SK-N-SH (cell line): Measurements from ENCODE around the gene RSU1.

Source experiments
- CHD2 ChIP-seq: fragments of 150-350 bp; IDR thresholded peaks from 2 replicates; pipeline ENCODE4 v1.6.1; 2018; ENCODE audit warnings: low read length; ENCODE audit not compliant: partially characterized antibody
- GABPA ChIP-seq: IDR thresholded peaks from 2 replicates; pipeline ENCODE4 v1.4.0; 2012; ENCODE audit warnings: low read depth, mild to moderate bottlenecking
- JUND ChIP-seq: IDR thresholded peaks from 2 replicates; pipeline ENCODE4 v1.4.0; 2012
- MEF2A ChIP-seq: IDR thresholded peaks from 2 replicates; pipeline ENCODE4 v1.4.0; 2012; ENCODE audit warnings: low read depth, borderline replicate concordance
- POLR2AphosphoS5 ChIP-seq: IDR thresholded peaks from 2 replicates; pipeline ENCODE4 v1.6.1; 2012; ENCODE audit warnings: low read depth, low read length
- RAD21 ChIP-seq: IDR thresholded peaks from 2 replicates; pipeline ENCODE4 v1.6.1; 2012; ENCODE audit warnings: mild to moderate bottlenecking, low read length
- SIN3A ChIP-seq: IDR thresholded peaks from 2 replicates; pipeline ENCODE4 v1.6.1; 2012; ENCODE audit warnings: low read depth, mild to moderate bottlenecking, low read length, moderate library complexity, borderline replicate concordance
- TF ChIP-seq, protein P1 (sequence below): fragments of 200-600 bp; sonication (generic); IDR thresholded peaks from 2 replicates; pipeline ENCODE4 v1.6.1; 2017; ENCODE audit warnings: antibody characterized with exemption, mild to moderate bottlenecking, moderate library complexity
- TF ChIP-seq, protein P2 (sequence below): fragments of 150-350 bp; IDR thresholded peaks from 2 replicates; pipeline ENCODE4 v1.6.1; 2017; ENCODE audit warnings: antibody characterized with exemption, low read length, low read depth, borderline replicate concordance
- TF ChIP-seq, protein P3 (sequence below): IDR thresholded peaks from 2 replicates; pipeline ENCODE4; 2012

DNA sequence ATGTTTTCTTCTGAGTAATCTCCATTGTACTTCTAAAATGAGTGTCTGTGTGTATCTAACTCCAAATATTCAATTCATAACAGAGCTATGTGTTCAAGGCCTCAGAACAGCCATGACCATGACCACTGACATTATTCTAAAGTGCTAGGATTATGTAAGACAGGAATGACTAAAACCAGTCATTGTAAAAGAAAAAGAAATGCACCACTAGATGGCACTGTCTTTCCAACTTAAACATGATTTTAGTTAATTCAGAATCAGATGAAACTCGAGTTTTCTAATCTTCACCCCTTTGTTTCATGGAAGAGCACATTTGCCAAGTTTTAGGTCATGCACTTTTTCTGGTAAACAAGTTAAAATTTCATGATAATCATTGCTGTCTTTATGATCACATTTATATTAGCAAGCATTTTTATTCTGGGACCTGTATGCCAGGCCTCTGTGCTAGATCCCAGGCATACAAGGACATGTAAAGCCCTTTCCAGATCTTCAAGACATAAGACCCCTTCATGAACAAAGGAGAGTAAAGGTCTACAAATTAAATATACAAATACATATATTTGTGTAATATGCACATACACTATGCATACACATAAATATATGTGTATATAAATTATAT, 26.1 kb upstream of the RSU1 start:
- TF ChIP-seq, protein P1, sequence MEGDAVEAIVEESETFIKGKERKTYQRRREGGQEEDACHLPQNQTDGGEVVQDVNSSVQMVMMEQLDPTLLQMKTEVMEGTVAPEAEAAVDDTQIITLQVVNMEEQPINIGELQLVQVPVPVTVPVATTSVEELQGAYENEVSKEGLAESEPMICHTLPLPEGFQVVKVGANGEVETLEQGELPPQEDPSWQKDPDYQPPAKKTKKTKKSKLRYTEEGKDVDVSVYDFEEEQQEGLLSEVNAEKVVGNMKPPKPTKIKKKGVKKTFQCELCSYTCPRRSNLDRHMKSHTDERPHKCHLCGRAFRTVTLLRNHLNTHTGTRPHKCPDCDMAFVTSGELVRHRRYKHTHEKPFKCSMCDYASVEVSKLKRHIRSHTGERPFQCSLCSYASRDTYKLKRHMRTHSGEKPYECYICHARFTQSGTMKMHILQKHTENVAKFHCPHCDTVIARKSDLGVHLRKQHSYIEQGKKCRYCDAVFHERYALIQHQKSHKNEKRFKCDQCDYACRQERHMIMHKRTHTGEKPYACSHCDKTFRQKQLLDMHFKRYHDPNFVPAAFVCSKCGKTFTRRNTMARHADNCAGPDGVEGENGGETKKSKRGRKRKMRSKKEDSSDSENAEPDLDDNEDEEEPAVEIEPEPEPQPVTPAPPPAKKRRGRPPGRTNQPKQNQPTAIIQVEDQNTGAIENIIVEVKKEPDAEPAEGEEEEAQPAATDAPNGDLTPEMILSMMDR, result peak; percentile 65
- TF ChIP-seq SIN3A (no peak), JUND (no peak), GABPA (no peak), RAD21 (peak; percentile 87), POLR2AphosphoS5 (no peak), CHD2 (no peak), MEF2A (no peak)
- TF ChIP-seq, protein P2, sequence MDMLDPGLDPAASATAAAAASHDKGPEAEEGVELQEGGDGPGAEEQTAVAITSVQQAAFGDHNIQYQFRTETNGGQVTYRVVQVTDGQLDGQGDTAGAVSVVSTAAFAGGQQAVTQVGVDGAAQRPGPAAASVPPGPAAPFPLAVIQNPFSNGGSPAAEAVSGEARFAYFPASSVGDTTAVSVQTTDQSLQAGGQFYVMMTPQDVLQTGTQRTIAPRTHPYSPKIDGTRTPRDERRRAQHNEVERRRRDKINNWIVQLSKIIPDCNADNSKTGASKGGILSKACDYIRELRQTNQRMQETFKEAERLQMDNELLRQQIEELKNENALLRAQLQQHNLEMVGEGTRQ, result no peak
- TF ChIP-seq, protein P3, sequence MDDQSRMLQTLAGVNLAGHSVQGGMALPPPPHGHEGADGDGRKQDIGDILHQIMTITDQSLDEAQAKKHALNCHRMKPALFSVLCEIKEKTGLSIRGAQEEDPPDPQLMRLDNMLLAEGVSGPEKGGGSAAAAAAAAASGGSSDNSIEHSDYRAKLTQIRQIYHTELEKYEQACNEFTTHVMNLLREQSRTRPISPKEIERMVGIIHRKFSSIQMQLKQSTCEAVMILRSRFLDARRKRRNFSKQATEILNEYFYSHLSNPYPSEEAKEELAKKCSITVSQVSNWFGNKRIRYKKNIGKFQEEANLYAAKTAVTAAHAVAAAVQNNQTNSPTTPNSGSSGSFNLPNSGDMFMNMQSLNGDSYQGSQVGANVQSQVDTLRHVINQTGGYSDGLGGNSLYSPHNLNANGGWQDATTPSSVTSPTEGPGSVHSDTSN, result no peak
